Urothelium cell line (cell line): ENCODE results near the gene ADGRL1.
"Not testable (repeated sequence)": the region's sequence is repeated elsewhere in the genome, so short reads cannot be mapped to it uniquely, and the experiment has no call there.

Source experiments
- DNase-seq: peaks from one replicate; pipeline ENCODE4 v3.0.0; 2011; ENCODE audit warnings: low spot score, mixed read lengths
- FAIRE-seq: peaks from 2 replicates; lab custom pipeline; 2011; peaks lifted over from hg19 to GRCh38; lab: Jason Lieb, UNC

The ADGRL1 gene

GRCh38 chr19:14221345-14221744 lies 15.4 kb upstream of the ADGRL1 start:
- FAIRE-seq, DNase-seq: not testable (repeated sequence)

DNA sequence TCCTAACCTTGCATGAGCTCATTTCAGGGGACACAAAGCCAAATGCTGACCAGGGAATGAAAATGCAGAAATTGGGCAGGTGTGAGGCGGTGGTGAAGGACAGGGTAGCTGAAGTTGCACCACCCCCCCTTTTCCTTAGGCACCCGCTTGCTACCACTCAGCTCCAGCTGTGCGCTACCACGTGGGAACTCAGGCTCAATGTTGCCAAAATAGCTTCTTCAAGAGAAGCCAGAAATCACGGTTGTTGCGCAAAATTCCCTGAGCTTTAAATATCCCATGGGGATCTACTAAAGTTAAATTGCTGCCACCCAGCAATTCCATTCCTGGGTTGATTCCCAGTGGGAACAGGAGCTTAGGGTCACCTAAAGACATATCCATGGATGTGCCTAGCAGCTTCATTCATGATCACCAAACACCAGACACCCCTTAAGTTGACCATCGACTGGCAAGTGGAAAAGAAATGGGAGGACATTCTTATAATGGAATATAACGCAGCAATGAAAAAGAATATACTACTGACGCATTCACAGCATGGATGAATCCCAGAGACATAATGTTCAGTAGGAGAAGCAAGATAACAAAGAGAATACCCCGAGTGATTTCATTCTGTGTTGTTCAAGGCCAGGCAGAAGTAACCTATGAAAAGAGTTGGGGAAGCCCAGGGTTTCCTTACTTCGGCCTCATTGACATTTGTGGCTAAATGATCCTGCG lies 12.8 kb upstream of the ADGRL1 start:
- FAIRE-seq (no peak), DNase-seq (no peak)

- FAIRE-seq, DNase-seq: not testable (repeated sequence)
Observed at GRCh38 chr19:14217886-14218285, 11.9 kb upstream of the ADGRL1 start.

- DNase-seq (no peak), FAIRE-seq (no peak)
Observed at GRCh38 chr19:14214580-14214979, 8.6 kb upstream of the ADGRL1 start.

GRCh38 chr19:14210182-14210581 lies 4.2 kb upstream of the ADGRL1 start:
- peak; percentile 78 for FAIRE-seq
- not testable (repeated sequence) for DNase-seq

GRCh38 chr19:14209401-14209800 lies 3.4 kb upstream of the ADGRL1 start:
- not testable (repeated sequence) for DNase-seq, FAIRE-seq

DNA sequence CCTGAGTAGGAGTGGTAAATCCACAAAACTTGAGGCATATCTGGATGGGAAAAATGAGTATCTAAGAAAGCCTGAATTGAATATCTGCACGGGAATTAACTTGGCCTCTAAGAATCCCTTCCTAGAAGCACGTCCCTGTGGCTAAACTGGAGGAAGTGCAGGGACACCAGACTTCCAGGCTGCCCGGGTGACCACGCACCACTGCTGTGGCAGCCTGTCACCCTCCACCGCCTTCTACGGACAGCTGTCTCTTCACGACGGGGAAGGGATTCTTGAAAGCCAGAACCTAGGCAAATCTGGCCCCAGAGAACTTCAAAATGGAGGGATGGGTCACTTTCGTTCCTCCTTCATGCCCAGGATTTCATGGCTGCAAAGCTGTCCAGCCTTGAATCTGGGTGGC lies 2.5 kb upstream of the ADGRL1 start:
- not testable (repeated sequence) for FAIRE-seq, DNase-seq

DNA sequence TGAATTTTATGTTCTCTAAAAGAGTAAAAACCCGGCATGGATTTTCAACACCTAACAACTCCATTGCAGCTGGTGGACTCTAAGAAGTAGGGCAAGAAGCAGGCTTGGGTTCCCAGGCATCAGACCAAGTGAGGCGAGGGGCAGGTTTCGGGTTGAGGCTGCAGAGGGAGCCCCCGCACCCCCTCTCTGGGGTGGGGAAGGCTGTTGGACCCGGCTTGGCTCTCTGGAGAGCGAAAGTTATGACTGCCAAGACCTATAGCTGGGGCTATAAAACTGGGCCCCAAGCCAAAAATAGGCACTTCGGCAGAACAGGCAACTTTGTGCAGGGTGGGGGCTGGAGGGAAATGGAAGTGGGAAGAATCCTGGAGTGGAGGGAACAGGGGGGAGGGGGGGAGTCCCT lies 1.8 kb upstream of the ADGRL1 start:
- not testable (repeated sequence) for FAIRE-seq

DNA sequence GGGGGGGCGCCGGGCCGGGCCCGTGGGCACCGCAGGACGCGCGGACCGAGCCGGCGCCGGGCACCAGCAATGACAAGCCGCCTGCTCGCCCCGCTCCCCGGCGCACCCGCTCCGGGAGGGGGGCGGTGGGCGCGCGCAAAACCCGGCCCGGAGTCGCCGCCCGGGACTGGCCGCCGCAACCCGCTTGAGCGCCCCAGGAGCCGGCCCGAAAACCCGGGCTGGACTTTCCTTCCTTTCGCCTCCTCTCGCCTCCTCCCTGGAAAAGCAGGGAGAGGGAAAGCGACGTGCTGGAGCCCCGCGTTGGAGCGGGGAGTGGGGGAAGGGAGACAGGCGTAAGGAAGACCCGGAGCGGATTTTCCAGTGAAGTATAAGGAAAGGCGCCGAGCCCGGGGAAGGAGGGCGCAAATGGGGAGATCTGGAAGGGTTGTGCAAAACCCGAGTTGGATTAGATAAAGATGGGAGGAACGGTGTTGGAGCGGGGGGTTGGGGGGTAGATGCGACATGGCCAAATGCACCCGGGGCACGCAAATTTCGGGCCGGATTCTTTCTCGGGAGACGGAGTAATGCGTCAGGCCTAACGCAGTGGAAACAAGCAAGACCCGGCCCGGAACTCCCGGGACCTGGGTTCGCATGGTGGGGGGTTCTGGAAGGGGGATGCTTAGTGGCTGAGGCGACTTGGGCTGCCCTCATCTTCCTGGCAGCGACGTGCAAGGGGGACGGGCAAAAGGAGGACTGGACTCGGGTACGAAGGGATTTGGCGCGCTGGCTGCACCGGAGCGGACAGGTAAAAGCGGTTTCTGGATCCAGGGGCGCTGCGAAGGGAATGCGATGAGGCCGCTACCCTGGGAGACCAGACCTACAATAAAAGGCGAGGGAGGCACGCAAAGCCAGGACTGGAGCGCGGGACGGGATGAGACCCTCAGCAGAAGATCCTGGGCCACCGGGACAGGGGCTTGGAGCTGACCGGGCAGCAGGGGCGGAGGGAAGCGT lies 1.1 kb upstream of the ADGRL1 start:
- DNase-seq, result peak; percentile 63
- peak; percentile 81 for FAIRE-seq

More for the DNA sequence above, 1.8 kb upstream of the ADGRL1 start:
- DNase-seq, result not testable (repeated sequence)

DNA sequence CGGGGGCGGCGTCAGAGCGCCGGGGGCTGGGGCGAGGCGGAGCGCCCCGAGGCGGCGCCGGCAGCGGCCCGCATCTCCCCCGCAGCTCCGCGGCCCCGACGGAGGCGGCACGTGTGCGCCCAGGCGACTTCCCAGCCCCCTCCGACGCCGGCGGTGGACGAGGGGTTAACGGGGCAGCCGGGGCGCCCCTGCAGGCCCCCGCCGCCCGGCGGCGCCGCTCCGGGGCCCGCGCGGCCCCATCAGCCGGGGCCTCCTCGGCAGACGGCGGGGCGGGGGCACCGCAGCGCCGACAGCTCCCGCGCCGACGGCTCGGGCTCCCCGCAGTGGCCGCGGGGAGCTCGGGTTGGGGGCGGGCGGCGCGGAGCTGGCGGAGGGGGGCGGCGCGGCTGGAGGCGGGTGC lies 339 bp upstream of the ADGRL1 start:
- not testable (repeated sequence) for FAIRE-seq

GRCh38 chr19:14204676-14205451 lies 1.1 kb downstream of the ADGRL1 start:
- not testable (repeated sequence) for FAIRE-seq, DNase-seq

More for the DNA sequence above, 339 bp upstream of the ADGRL1 start:
- DNase-seq, result not testable (repeated sequence)

GRCh38 chr19:14204219-14204618 lies 1.8 kb downstream of the ADGRL1 start:
- not testable (repeated sequence) for FAIRE-seq, DNase-seq

DNA sequence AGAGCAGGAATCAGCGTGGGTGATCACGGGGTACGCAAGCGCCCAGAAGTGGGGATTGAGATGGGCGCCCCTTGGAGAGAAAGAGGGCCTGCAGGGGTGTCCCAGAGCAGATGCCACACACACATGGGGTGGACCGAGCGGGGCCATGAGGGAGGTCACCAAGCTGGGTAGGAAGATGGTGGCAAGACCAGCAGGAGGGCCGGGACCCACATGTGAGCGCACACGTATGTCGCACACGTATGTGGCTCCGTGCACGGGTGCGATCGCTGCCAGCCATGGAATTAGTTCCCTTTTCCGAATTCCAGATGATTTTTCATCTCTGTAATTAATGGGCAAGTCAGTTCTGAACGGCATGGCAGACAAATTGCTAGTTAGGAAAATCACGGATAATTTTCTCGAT lies 2.2 kb downstream of the ADGRL1 start:
- not testable (repeated sequence) for DNase-seq
- FAIRE-seq, result peak; percentile 13

GRCh38 chr19:14203177-14203576 lies 2.8 kb downstream of the ADGRL1 start:
- DNase-seq (no peak), FAIRE-seq (no peak)

GRCh38 chr19:14201481-14201880 lies 4.5 kb downstream of the ADGRL1 start:
- FAIRE-seq, result not testable (repeated sequence)

DNA sequence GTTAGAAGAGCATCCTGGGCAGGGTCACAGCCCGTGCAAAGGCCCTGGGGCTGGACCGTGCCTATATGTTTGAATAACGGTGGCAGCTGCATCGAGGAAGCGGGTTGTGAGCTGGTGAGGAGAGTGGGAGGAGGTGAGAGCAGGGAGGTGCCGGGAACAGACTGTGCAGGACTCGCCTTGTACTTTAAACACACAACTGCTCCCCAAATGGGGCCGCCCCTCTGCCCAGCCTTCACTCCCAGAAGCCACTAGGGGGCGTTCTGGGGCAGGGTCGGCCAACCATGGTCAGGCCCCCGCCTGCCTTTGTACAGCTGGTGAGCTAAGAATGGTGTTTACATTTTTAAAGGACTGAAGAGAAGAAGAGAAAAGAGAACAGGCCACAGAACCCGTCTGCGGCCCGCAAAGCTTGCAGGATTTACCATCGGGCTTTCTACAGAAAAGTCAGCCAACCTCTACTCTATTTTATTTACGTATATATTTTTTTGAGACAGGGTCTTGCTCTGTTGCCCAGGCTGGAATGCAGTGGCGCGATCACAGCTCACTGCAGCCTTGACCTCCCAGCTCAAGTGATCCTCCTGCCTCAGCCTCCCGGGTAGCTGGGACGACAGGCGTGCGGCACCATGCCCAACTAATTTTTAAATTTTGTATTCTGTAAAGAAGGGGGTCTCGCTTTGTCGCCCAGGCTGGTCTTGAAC lies 5.7 kb downstream of the ADGRL1 start:
- FAIRE-seq, result not testable (repeated sequence)
- DNase-seq, result peak; percentile 27

More at GRCh38 chr19:14201481-14201880, 4.5 kb downstream of the ADGRL1 start:
- DNase-seq, result not testable (repeated sequence)

- FAIRE-seq (no peak), DNase-seq (no peak)
Observed at GRCh38 chr19:14198384-14199376, 7.3 kb downstream of the ADGRL1 start.

GRCh38 chr19:14197882-14198281 lies 8.1 kb downstream of the ADGRL1 start:
- DNase-seq (no peak), FAIRE-seq (no peak)

DNA sequence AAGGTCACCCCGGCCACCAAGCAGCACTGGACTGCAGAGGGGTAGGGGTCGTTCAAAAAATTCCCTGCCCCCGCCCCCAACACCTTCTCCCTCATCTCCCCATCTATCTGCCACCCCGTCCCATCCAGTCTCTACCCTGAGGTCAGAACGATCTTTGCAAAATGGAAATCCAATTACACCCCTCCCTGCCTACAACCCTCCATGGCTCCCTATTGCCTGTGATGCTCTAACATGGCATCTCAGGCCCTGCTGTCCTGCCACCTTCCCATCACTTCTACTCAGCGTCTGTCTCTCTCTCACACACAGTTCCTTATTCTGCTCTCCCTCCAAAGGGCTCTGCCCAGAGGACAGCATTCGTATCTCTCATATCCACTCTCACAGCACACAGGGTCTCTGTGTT lies 8.7 kb downstream of the ADGRL1 start:
- FAIRE-seq, DNase-seq: not testable (repeated sequence)
